HepG2 (cell line): Measurements from ENCODE around the gene SFI1. TPM values are rescaled to one million over a fixed set of nuclear protein-coding genes. Genes with fewer than 3 reads are reported as not detected.

Experiments used
- ATAC-seq: fragments of 200-7000 bp; cut with Tn5 transposase; 3 replicates; pipeline ENCODE4 v1.9.1; 2020; ENCODE audit warnings: mild to moderate bottlenecking, moderate library complexity
- BruUV-seq: library from RNA; stranded (reverse); fragments of 400-500 nt; replicated peaks from 2 replicates; lab custom pipeline; 2021; lab: Mats Ljungman, UMichigan
- CTCF ChIA-PET: fragments of 300-600 bp; formaldehyde crosslinking; extraction: SDS; loops from one replicate; lab custom pipeline; 2021; ENCODE audit warnings: low total read pairs, inconsistent platforms, low intra/inter-chr PET ratio; lab: Yijun Ruan, JAX
- POLR2A ChIA-PET: fragments of 350-600 bp; sonication (Branson Sonifier 250); formaldehyde crosslinking; loops from one replicate; lab custom pipeline; 2020; ENCODE audit warnings: antibody characterized with exemption, inconsistent platforms; lab: Yijun Ruan, JAX
- DNase-seq: peaks from one replicate; pipeline ENCODE4 v3.0.0-alpha.2; 2015; ENCODE audit warnings: low spot score
- FAIRE-seq: peaks from 3 replicates; lab custom pipeline; 2011; peaks lifted over from hg19 to GRCh38; lab: Jason Lieb, UNC
- H2AFZ ChIP-seq: one replicate; pipeline ENCODE4 v1.6.1; 2011; ENCODE audit warnings: low read length, inconsistent platforms
- H3K27ac ChIP-seq: fragments of 300-600 bp; 3 replicates; pipeline ENCODE4 v1.8.0; 2011; ENCODE audit warnings: mixed run types, mild to moderate bottlenecking, mixed read lengths, low read length, inconsistent platforms; ENCODE audit not compliant: insufficient read depth; ENCODE audit errors: extremely low read length
- H3K27me3 ChIP-seq, 2 experiments: fragments of 200-600 bp in 1 of 2; 2 replicates in 1 of 2; 3 replicates in 1 of 2; pipeline versions ENCODE4 v1.6.0 to v1.8.0; 2011; ENCODE audit warnings: low read length in 2 of 2, mild to moderate bottlenecking in 2 of 2, moderate library complexity in 2 of 2, inconsistent platforms in 1 of 2; ENCODE audit not compliant: insufficient read depth in 2 of 2, control insufficient read depth in 1 of 2
- H3K36me3 ChIP-seq, 2 experiments: fragments of 200-600 bp in 1 of 2; replicated peaks in 1 of 2; 2 replicates in 1 of 2; 3 replicates in 1 of 2; pipeline versions ENCODE4 v1.5.1 to v1.8.0; 2011; ENCODE audit warnings: low read length in 2 of 2, inconsistent platforms in 1 of 2; ENCODE audit not compliant: insufficient read depth in 2 of 2, control insufficient read depth in 1 of 2
- H3K4me1 ChIP-seq: 2 replicates; pipeline ENCODE4 v1.5.1; 2012; ENCODE audit warnings: low read length, inconsistent platforms; ENCODE audit not compliant: insufficient read depth
- H3K4me2 ChIP-seq: 2 replicates; pipeline ENCODE4 v1.6.0; 2011; ENCODE audit warnings: low read depth, low read length, inconsistent platforms
- H3K4me3 ChIP-seq, 3 experiments: fragments of 200-600 bp in 1 of 3; sonication (generic), shearing (Covaris generic) in 1 of 3; replicated peaks in 1 of 3; 2 replicates each; pipeline ENCODE4 v1.5.1; 2011 to 2016; ENCODE audit warnings: low read length in 3 of 3, inconsistent platforms in 2 of 3, low read depth in 2 of 3, mild to moderate bottlenecking in 2 of 3, control low read depth in 1 of 3, mixed read lengths in 1 of 3; ENCODE audit not compliant: insufficient read depth in 1 of 3
- H3K79me2 ChIP-seq: one replicate; pipeline ENCODE4 v1.6.1; 2011; ENCODE audit warnings: low read length, inconsistent platforms; ENCODE audit not compliant: insufficient read depth
- H3K9ac ChIP-seq: 2 replicates; pipeline ENCODE4 v1.6.0; 2011; ENCODE audit warnings: mild to moderate bottlenecking, low read depth, low read length, inconsistent platforms; ENCODE audit not compliant: insufficient read depth
- H3K9me3 ChIP-seq: 2 replicates; pipeline ENCODE4 v1.5.1; 2012; ENCODE audit warnings: mild to moderate bottlenecking, low read length
- H4K20me1 ChIP-seq: 2 replicates; pipeline ENCODE4 v1.6.0; 2011; ENCODE audit warnings: inconsistent platforms, mild to moderate bottlenecking, low read length, moderate library complexity; ENCODE audit not compliant: insufficient read depth
- HNF1A ChIP-seq, 2 experiments: sonication (generic) in 1 of 2; formaldehyde crosslinking in 1 of 2; IDR thresholded peaks; 2 replicates each; pipeline versions ENCODE4 v1.4.0 to v1.6.1; 2016 to 2020; ENCODE audit warnings: borderline replicate concordance in 1 of 2, low read depth in 1 of 2, mild to moderate bottlenecking in 1 of 2, missing genetic modification reagents in 1 of 2
- ZBTB34 ChIP-seq: sonication (generic); formaldehyde crosslinking; IDR thresholded peaks from 2 replicates; pipeline ENCODE4 v1.8.0; 2022; ENCODE audit warnings: mild to moderate bottlenecking, missing genetic modification reagents
- ZNF749 ChIP-seq: sonication (generic); formaldehyde crosslinking; IDR thresholded peaks from 2 replicates; pipeline ENCODE4 v1.8.0; 2022; ENCODE audit warnings: mild to moderate bottlenecking, missing genetic modification reagents, moderate library complexity, borderline replicate concordance
- ZSCAN9 ChIP-seq: IDR thresholded peaks from 2 replicates; pipeline ENCODE4 v1.6.1; 2016; ENCODE audit warnings: borderline replicate concordance
- WGBS: methylation state at CpG from one replicate; pipeline ENCODE4 v1.1.6; 2017; ENCODE audit warnings: low lambda C conversion rate; 5-methylcytosine and 5-hydroxymethylcytosine counted together
- in situ Hi-C: cut with HindIII; loops from 2 replicates; pipeline ENCODE4 v1.10.0; 2017; ENCODE audit warnings: low pct_unique_long_range_greater_than_20kb; ENCODE audit not compliant: extremely low pct_ligation_motif_present
- intact Hi-C: fragments of 100-400 bp; cut with micrococcal nuclease; formaldehyde crosslinking; loops from one replicate; pipeline ENCODE4 v1.10.0; 2022; ENCODE audit not compliant: unreplicated experiment
- polyA plus RNA-seq, 8 experiments: library from polyadenylated mRNA; depleted of rRNA in 3 of 8; stranded (reverse) in 7 of 8; unstranded in 1 of 8; fragments of >200 nt; fragmentation: Illumina TruSeq in 4 of 8; extraction: Trizol in 4 of 8; gene quantifications; 2 replicates each; pipeline versions ENCODE4 v1.2.1 to v1.2.3, GENCODE V29; 2011 to 2016; ENCODE audit warnings: low read depth in 4 of 8, missing spikeins in 1 of 8, mixed read lengths in 1 of 8; ENCODE audit not compliant: insufficient read depth in 1 of 8
- total RNA-seq, 5 experiments: library from RNA; depleted of rRNA; stranded (reverse); fragments of >200 nt; fragmentation: Illumina TruSeq; extraction: Trizol; gene quantifications; 2 replicates each; pipeline ENCODE4 v1.2.3, GENCODE V29; 2016; ENCODE audit warnings: low read depth in 1 of 5

The SFI1 gene
- total and polyA plus RNA-seq, 2 of the 13 experiments (the other 11 are each of a cell fraction or from before 2014, with no cell fraction given): 20.5 to 40.1 TPM

- TF ChIP-seq ZBTB34 (CRISPR knock-in tag): no peak
Measured at GRCh38 chr22:31530823-31531195, 34.5 kb downstream of the SFI1 start (continued).

GRCh38 chr22:31532060-31532459 lies 35.7 kb downstream of the SFI1 start:
- DNase-seq (no peak), ATAC-seq (no peak)

More at GRCh38 chr22:31532060-31532459, 35.7 kb downstream of the SFI1 start:
- Histone ChIP-seq H3K9ac (no peak overlapping the region), H3K4me2 (peak overlapping the region; percentile 18; the same call in 1 of the 2 replicates), H3K27me3 (no peaks in the 10 kb centered on the region), H3K36me3 (no peaks in the 10 kb centered on the region), H3K4me1 (peaks cover 37% of the 10 kb centered on the region), H3K79me2 (no peaks in the 10 kb centered on the region), H4K20me1 (no peaks in the 10 kb centered on the region), H3K4me3 (no peak overlapping the region), H2AFZ (no peak overlapping the region), H3K9me3 (no peaks in the 10 kb centered on the region), H3K27ac (peak overlapping the region; percentile 46)
- BruUV-seq: no TSS peak
- in situ Hi-C loops: no loop called here
- ChIA-PET POLR2A (no interaction called here), CTCF (no interaction called here)
- FAIRE-seq: no peak
- TF ChIP-seq ZSCAN9 (no peak), ZNF749 (CRISPR knock-in tag) (no peak), HNF1A (IDR thresholded peaks at IDR 0.05; ENCODE audit: low read depth) (no peak), HNF1A (CRISPR knock-in tag; IDR thresholded peaks at IDR 0.05; ENCODE audit: borderline replicate concordance) (no peak)
- WGBS: 90% methylated on average over 1 of the region's 1 CpG
- intact Hi-C loops: no loop called here
